GM23338 (cell line): ENCODE data around the gene EEF2K.

Experiments used
- CREB1 ChIP-seq: fragments of 250-450 bp; sonication (Bioruptor Pico); IDR thresholded peaks from 2 replicates; pipeline ENCODE4 v1.5.0; 2020; ENCODE audit warnings: low read depth, mild to moderate bottlenecking, moderate library complexity
- EZH2 ChIP-seq: fragments of 200-600 bp; sonication (generic); IDR thresholded peaks from one replicate; pipeline ENCODE4 v1.8.0; 2017; ENCODE audit warnings: antibody characterized with exemption, mild to moderate bottlenecking, low read depth; ENCODE audit not compliant: unreplicated experiment
- ZNF114 ChIP-seq: fragments of 250-450 bp; sonication (Bioruptor Pico); IDR thresholded peaks from 2 replicates; pipeline ENCODE4 v1.5.0; 2020; ENCODE audit warnings: mild to moderate bottlenecking, moderate library complexity
- TF ChIP-seq, protein P1 (sequence below), 2 experiments: fragments of 200-600 bp in 1 of 2; sonication (generic) in 1 of 2; conservative IDR thresholded peaks; 2 replicates each; pipeline versions ENCODE4 v1.5.1 to v1.6.1; 2016 to 2017; ENCODE audit warnings: antibody characterized with exemption in 2 of 2, low read depth in 2 of 2, mild to moderate bottlenecking in 2 of 2, moderate library complexity in 1 of 2

DNA sequence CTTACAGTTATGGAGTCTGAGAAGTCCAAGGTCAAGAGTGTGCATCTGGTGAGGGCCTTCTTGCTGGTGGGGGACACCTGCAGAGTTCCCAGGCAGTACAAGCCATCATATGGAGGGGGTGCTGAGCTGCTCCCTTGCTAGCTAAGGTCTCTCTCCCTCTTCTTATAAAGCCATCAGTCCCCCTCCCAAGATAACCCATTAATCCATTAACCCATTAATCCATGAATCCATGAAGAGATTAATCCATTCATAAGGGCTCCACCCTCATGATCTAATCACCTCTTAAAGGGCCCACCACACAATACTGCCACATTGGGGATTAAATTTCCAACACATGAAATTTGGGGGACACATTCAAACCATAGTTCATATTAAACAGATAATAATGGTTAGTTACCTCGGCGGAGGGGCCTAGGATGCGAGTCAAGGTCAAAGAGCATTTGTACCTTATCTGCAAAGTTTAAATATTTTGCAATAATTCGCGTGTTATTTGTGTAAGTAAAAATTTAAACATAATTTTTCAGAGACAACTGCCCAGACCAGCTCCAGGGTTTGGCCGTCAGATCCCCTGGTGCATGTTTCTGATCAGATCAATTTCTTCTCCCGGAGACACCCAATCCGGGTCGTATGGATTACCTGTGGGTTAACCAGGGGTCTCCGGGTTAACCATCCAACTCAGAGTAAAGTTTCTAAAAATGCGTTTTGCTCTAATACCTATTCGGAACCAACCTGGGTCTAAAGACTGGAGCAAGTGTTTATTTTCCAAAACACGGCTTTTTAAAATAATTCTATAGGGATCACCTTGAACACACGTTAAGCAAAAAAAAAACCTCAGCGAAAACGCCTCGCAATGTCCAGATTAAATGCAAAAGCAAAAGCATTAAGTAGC is 90.4 kb downstream of the EEF2K start:
- TF ChIP-seq, protein P1, sequence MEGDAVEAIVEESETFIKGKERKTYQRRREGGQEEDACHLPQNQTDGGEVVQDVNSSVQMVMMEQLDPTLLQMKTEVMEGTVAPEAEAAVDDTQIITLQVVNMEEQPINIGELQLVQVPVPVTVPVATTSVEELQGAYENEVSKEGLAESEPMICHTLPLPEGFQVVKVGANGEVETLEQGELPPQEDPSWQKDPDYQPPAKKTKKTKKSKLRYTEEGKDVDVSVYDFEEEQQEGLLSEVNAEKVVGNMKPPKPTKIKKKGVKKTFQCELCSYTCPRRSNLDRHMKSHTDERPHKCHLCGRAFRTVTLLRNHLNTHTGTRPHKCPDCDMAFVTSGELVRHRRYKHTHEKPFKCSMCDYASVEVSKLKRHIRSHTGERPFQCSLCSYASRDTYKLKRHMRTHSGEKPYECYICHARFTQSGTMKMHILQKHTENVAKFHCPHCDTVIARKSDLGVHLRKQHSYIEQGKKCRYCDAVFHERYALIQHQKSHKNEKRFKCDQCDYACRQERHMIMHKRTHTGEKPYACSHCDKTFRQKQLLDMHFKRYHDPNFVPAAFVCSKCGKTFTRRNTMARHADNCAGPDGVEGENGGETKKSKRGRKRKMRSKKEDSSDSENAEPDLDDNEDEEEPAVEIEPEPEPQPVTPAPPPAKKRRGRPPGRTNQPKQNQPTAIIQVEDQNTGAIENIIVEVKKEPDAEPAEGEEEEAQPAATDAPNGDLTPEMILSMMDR (conservative IDR thresholded peaks at IDR 0.05; ENCODE audit: low read depth in 2 of 2) = no peak
- no peak for TF ChIP-seq ZNF114 (CRISPR knock-in tag)
- no peak for TF ChIP-seq CREB1
- TF ChIP-seq EZH2 = no peak
